Measurements from ENCODE around the gene ITGA2. TPM values are rescaled to one million over a fixed set of nuclear protein-coding genes. Genes with fewer than 3 reads are reported as not detected.

ITGA2 gene
- total and polyA plus RNA-seq, 9 of the 15 experiments (the other 6 are each of a cell fraction or from before 2014, with no cell fraction given) = 0.01 to 0.09 (median 0.03) TPM; not detected in 5

GRCh38 chr5:53133020-53133419, 143.9 kb downstream of the ITGA2 start (continued):
- peak; percentile 22; the same call in 1 of the 2 replicates for TF ChIP-seq CC2D1A (IDR thresholded peaks at IDR 0.05)
- TF ChIP-seq ZNF124 (CRISPR knock-in tag; IDR thresholded peaks at IDR 0.05) = no peak
- TF ChIP-seq ZNF212 (CRISPR knock-in tag; IDR thresholded peaks at IDR 0.05) = no peak
- no peak for TF ChIP-seq ZNF41 (CRISPR knock-in tag; conservative IDR thresholded peaks at IDR 0.05)
- no peak for TF ChIP-seq E2F6 (IDR thresholded peaks at IDR 0.05; ENCODE audit: borderline replicate concordance in 1 of 2, extremely low read depth in 1 of 2, insufficient read depth in 1 of 2, insufficient read length in 1 of 2, low read depth in 1 of 2, low read length in 1 of 2, poor library complexity in 1 of 2, severe bottlenecking in 1 of 2)
- TF ChIP-seq RBM34 (IDR thresholded peaks at IDR 0.05; ENCODE audit: borderline replicate concordance, insufficient read depth, low read length) = no peak
- no peak for TF ChIP-seq SRSF3 (IDR thresholded peaks at IDR 0.05; ENCODE audit: insufficient read depth, low read length)
- TF ChIP-seq SNIP1 (IDR thresholded peaks at IDR 0.05; ENCODE audit: low read depth) = no peak
- TF ChIP-seq ZNF12 (CRISPR knock-in tag; IDR thresholded peaks at IDR 0.05) = no peak
- TF ChIP-seq ZMIZ1 (IDR thresholded peaks at IDR 0.05; ENCODE audit: low read depth in 2 of 2, low read length in 2 of 2) = no peak
- TF ChIP-seq HDAC1 (IDR thresholded peaks at IDR 0.05) = no peak
- no peak for TF ChIP-seq TSHZ1 (CRISPR knock-in tag; IDR thresholded peaks at IDR 0.05)
- 0 out of 2 replicates have a peak, but pooled peaks have one; percentile 22 for TF ChIP-seq HMBOX1 (IDR thresholded peaks at IDR 0.05)
- TF ChIP-seq ARID1B (IDR thresholded peaks at IDR 0.05) = peak; percentile 85
- TF ChIP-seq MBD1 (CRISPR knock-in tag; IDR thresholded peaks at IDR 0.05) = no peak
- no peak for TF ChIP-seq TBL1XR1 (IDR thresholded peaks at IDR 0.05; ENCODE audit: low read length in 2 of 2)
- peak; percentile 86 for TF ChIP-seq TEAD4 (IDR thresholded peaks at IDR 0.05; ENCODE audit: low read length)
- no peak for TF ChIP-seq TEAD4 (CRISPR knock-in tag; IDR thresholded peaks at IDR 0.05; ENCODE audit: borderline replicate concordance)

All from K562 (cell line).